K562 (cell line): ENCODE results near the gene SMIM41. TPM values are rescaled to one million over a fixed set of nuclear protein-coding genes. Genes with fewer than 3 reads are reported as not detected.

ENCODE experiments used
- ATAC-seq: fragments of 200-7000 bp; cut with Tn5 transposase; 3 replicates; pipeline ENCODE4 v1.9.1; 2020; ENCODE audit warnings: moderate library complexity
- BruUV-seq: library from RNA; stranded (reverse); fragments of 400-500 nt; replicated peaks from 2 replicates; lab custom pipeline; 2021; lab: Mats Ljungman, UMichigan
- CTCF ChIA-PET: fragments of 300-600 bp; formaldehyde crosslinking; extraction: SDS; loops from one replicate; lab custom pipeline; 2021; ENCODE audit warnings: low intra/inter-chr PET ratio; lab: Yijun Ruan, JAX
- POLR2A ChIA-PET: fragments of 300-600, 350-650 bp; sonication (Branson Sonifier 250); formaldehyde crosslinking; extraction: SDS; loops from one replicate; lab custom pipeline; 2021; ENCODE audit warnings: antibody characterized with exemption, inconsistent platforms; lab: Yijun Ruan, JAX
- DNase-seq, 4 experiments: peaks; one replicate each; pipeline versions ENCODE4 v3.0.0 to v3.0.0-alpha.2; 2011 to 2018; ENCODE audit warnings: low spot score in 3 of 4, mixed read lengths in 3 of 4; ENCODE audit errors: extremely low read depth in 1 of 4
- FAIRE-seq: peaks from 2 replicates; lab custom pipeline; 2011; peaks lifted over from hg19 to GRCh38; lab: Jason Lieb, UNC
- H2AFZ ChIP-seq: 2 replicates; pipeline ENCODE4 v1.6.0; 2011; ENCODE audit warnings: low read depth, low read length, control low read depth, inconsistent platforms
- H3K27ac ChIP-seq: fragments of 200-600 bp; 3 replicates; pipeline ENCODE4 v1.8.0; 2011; ENCODE audit warnings: low read depth, mild to moderate bottlenecking, control low read depth, inconsistent platforms, low read length, moderate library complexity, mixed read lengths; ENCODE audit errors: extremely low read depth
- H3K27me3 ChIP-seq, 2 experiments: fragments of 300-600 bp in 1 of 2; 2 replicates in 1 of 2; 3 replicates in 1 of 2; pipeline versions ENCODE4 v1.6.0 to v1.8.0; 2011; ENCODE audit warnings: inconsistent platforms in 2 of 2, low read length in 2 of 2, mild to moderate bottlenecking in 1 of 2, mixed read lengths in 1 of 2, moderate library complexity in 1 of 2; ENCODE audit not compliant: control insufficient read depth in 2 of 2, insufficient read depth in 2 of 2
- H3K36me3 ChIP-seq: fragments of 300-600 bp; 3 replicates; pipeline ENCODE4 v1.8.0; 2011; ENCODE audit warnings: mild to moderate bottlenecking, low read length, inconsistent platforms; ENCODE audit not compliant: control insufficient read depth, insufficient read depth
- H3K4me1 ChIP-seq, 2 experiments: fragments of 200-600 bp in 1 of 2; replicated peaks in 1 of 2; 2 replicates in 1 of 2; 3 replicates in 1 of 2; pipeline versions ENCODE4 v1.5.1 to v1.8.0; 2011; ENCODE audit warnings: inconsistent platforms in 2 of 2, low read length in 2 of 2, mild to moderate bottlenecking in 1 of 2, mixed read lengths in 1 of 2, moderate library complexity in 1 of 2; ENCODE audit not compliant: control insufficient read depth in 2 of 2, insufficient read depth in 2 of 2
- H3K4me2 ChIP-seq: 2 replicates; pipeline ENCODE4 v1.6.1; 2011; ENCODE audit warnings: low read length, control low read depth, inconsistent platforms, mixed read lengths; ENCODE audit not compliant: insufficient read depth
- H3K4me3 ChIP-seq: fragments of 200-600 bp; sonication (generic), shearing (Covaris generic); 2 replicates; pipeline ENCODE4 v1.5.1; 2016; ENCODE audit warnings: control low read depth, inconsistent platforms
- H3K79me2 ChIP-seq: fragments of 200-600 bp; 3 replicates; pipeline ENCODE4 v1.8.0; 2011; ENCODE audit warnings: low read length, inconsistent platforms; ENCODE audit not compliant: control insufficient read depth, insufficient read depth
- H3K9ac ChIP-seq, 2 experiments: 2 replicates each; pipeline versions ENCODE4 v1.6.0 to v1.6.1; 2011; ENCODE audit warnings: low read depth in 2 of 2, low read length in 2 of 2, control low read depth in 1 of 2, inconsistent platforms in 1 of 2, mild to moderate bottlenecking in 1 of 2, mixed read lengths in 1 of 2; ENCODE audit not compliant: insufficient read depth in 1 of 2
- H3K9me1 ChIP-seq: one replicate; pipeline ENCODE4 v1.6.0; 2011; ENCODE audit warnings: inconsistent platforms, mild to moderate bottlenecking, low read length, moderate library complexity; ENCODE audit not compliant: control insufficient read depth, insufficient read depth
- H3K9me3 ChIP-seq: replicated peaks from 2 replicates; pipeline ENCODE4 v1.5.1; 2011; ENCODE audit warnings: low read depth, low read length, inconsistent platforms; ENCODE audit not compliant: control insufficient read depth, insufficient read depth
- H4K20me1 ChIP-seq: replicated peaks from 2 replicates; pipeline ENCODE4 v1.6.1; 2011; ENCODE audit warnings: low read length, inconsistent platforms, mixed read lengths; ENCODE audit not compliant: control insufficient read depth, insufficient read depth
- FOSL1 ChIP-seq: fragments of 200-800 bp; sonication (Bioruptor generic); conservative IDR thresholded peaks from 2 replicates; pipeline ENCODE4 v1.6.1; 2016; ENCODE audit warnings: missing genetic modification characterization, missing compliant biosample characterization
- MTA3 ChIP-seq: fragments of 450-650 bp; formaldehyde crosslinking; IDR thresholded peaks from 2 replicates; pipeline ENCODE4 v1.6.1; 2017; ENCODE audit warnings: mild to moderate bottlenecking, borderline replicate concordance
- NFIC ChIP-seq: fragments of 450-650 bp; IDR thresholded peaks from 2 replicates; pipeline ENCODE4 v1.6.1; 2017; ENCODE audit warnings: mild to moderate bottlenecking, inconsistent platforms
- SMARCA5 ChIP-seq: fragments of 450-650 bp; IDR thresholded peaks from 2 replicates; pipeline ENCODE4 v1.6.1; 2016
- TAF1 ChIP-seq: IDR thresholded peaks from 2 replicates; pipeline ENCODE4 v1.6.1; 2011; ENCODE audit warnings: mild to moderate bottlenecking, low read length, moderate library complexity; ENCODE audit not compliant: insufficient read depth, control insufficient read depth, severe bottlenecking; ENCODE audit errors: extremely low read depth
- WGBS: fragments of 100-300 bp; shearing (Covaris generic); methylation state at CpG from one replicate; pipeline ENCODE4 v1.1.6; 2016; ENCODE audit warnings: low coverage, mixed read lengths; ENCODE audit not compliant: insufficient coverage; ENCODE audit errors: missing lambda C conversion rate; 5-methylcytosine and 5-hydroxymethylcytosine counted together
- in situ Hi-C: fragments of 300-500 bp; cut with MboI; formaldehyde crosslinking; loops from 4 replicates; pipeline ENCODE4 v1.15.0; 2018; ENCODE audit warnings: inconsistent platforms, mixed read lengths
- intact Hi-C: fragments of 100-400 bp; cut with micrococcal nuclease; formaldehyde crosslinking; loops from 2 replicates; pipeline ENCODE4 v1.14.2; 2022
- polyA plus RNA-seq, 8 experiments: library from polyadenylated mRNA; depleted of rRNA in 4 of 8; stranded (reverse) in 5 of 8; unstranded in 3 of 8; fragments of >200 nt; fragmentation: Nextera tagmentation in 2 of 8; fragmentation: Illumina TruSeq in 1 of 8; extraction: Ambion mirVana in 2 of 8; extraction: Trizol in 1 of 8; gene quantifications; 2 replicates each; pipeline versions ENCODE4 v1.2.1 to v1.2.3, GENCODE V29; 2011 to 2014; ENCODE audit warnings: inconsistent platforms in 1 of 8, missing spikeins in 1 of 8
- total RNA-seq, 7 experiments: library from RNA; depleted of rRNA in 6 of 7; stranded (reverse); fragments of >200 nt in 6 of 7; fragmentation: Illumina TruSeq in 2 of 7; extraction: Trizol in 2 of 7; gene quantifications; 2 replicates each; pipeline versions ENCODE4 v1.2.1 to v1.2.3, GENCODE V29; 2011 to 2021; ENCODE audit warnings: low replicate concordance in 1 of 7
- TF ChIP-seq, protein P1 (sequence below): fragments of 200-400 bp; formaldehyde crosslinking; IDR thresholded peaks from 2 replicates; pipeline ENCODE4 v1.6.1; 2017; ENCODE audit warnings: mild to moderate bottlenecking, low read depth, low read length, moderate library complexity
- TF ChIP-seq, protein P2 (sequence below): fragments of 450-650 bp; IDR thresholded peaks from 2 replicates; pipeline ENCODE4 v1.6.1; 2017; ENCODE audit warnings: antibody characterized with exemption
- TF ChIP-seq, protein P3 (sequence below): fragments of 250-450 bp; sonication (Bioruptor Pico); IDR thresholded peaks from 2 replicates; pipeline ENCODE4 v1.4.0; 2020

The SMIM41 gene
- total and polyA plus RNA-seq, 9 of the 15 experiments (the other 6 are each of a cell fraction or from before 2014, with no cell fraction given): not detected

DNA sequence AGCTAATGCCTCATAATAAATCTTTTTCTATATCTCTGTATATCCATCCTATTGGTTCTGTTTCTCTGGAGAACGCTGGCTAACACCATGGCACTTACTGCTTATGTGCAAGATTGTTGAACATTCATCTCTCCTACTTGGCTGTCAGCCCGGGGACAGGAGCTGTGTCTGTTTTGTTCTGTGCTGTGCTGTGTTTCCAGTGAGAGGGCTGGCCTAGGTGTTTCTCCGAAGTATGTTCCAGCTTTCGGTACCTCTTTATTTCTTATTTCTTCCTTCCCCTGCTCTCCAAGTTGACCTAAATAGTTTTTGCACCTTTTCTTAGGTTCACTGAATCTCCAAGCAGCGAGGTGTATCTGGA, 47.1 kb upstream of the SMIM41 start:
- ChIA-PET POLR2A (interaction anchor here (0.5 to 1.4 kb wide), 13 partner anchors 11 to 102 kb away, joined by 3 to 7 read pairs (median 3); partner anchors contain the start of gene ATG101), CTCF (interaction anchor here (0.6 kb wide), 1 partner anchor 117 kb away, joined by 3 read pairs; no protein-coding TSS in a partner anchor)
- Histone ChIP-seq H3K4me1 (peaks cover 19 to 20% of the 10 kb centered on the region in 2 experiments; a peak in 4 of 5 replicates), H3K9me1 (no peaks in the 10 kb centered on the region), H2AFZ (peak overlapping the region; percentile 79), H3K79me2 (no peaks in the 10 kb centered on the region), H3K27ac (no peak overlapping the region), H3K4me3 (0 out of 2 replicates have a peak overlapping the region, but pooled peaks have one; percentile 36), H3K9ac (peak overlapping the region in 1 of 2 experiments; percentile 16; a peak in 1 of 4 replicates), H3K4me2 (peak overlapping the region; percentile 84), H3K27me3 (peaks cover 0 to 13% of the 10 kb centered on the region in 2 experiments; a peak in 3 of 5 replicates), H4K20me1 (no peaks in the 10 kb centered on the region), H3K36me3 (no peaks in the 10 kb centered on the region), H3K9me3 (no peaks in the 10 kb centered on the region)
- FAIRE-seq (no peak), DNase-seq (no peak), ATAC-seq (no peak)
- TF ChIP-seq NFIC (peak; percentile 24; the same call in 1 of the 2 replicates), MTA3 (no peak)
- intact Hi-C loops (no loop called here), in situ Hi-C loops (no loop called here)
- BruUV-seq: no TSS peak
- 12% methylated on average over 5 of the region's 5 CpGs for WGBS

DNA sequence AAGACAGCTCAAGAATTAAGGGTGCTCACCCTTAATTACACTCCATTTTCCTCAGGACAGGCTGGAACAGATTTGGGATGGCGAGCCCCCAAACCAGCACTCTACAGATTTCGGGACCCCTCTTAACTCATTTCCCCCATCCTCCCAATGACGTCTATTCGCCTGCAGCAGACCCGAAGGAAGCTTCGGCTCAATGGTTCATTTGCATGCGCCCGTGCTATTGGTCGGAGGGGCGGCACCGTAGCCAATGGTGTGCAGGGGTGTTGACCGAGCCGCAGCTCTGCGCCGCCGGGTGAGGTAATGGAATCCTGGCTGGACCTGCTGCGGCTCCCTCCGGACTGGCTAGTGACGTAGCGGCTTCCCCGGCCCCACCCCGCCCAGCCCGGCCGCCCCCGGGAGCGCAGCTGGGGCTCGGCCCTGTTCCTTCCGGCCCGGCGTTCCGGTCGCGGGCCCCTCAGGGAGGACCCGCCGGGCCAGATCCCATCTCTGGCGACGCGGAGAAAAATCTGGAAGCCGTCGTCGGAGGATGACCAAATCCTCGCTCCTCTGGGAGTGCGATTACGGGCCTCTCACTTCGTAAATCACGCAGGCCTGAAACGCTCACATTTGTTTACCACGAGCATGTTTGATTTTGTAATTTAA, 46.6 kb upstream of the SMIM41 start:
- Histone ChIP-seq H3K27ac (peak overlapping the region; percentile 60), H3K9me3 (no peaks in the 10 kb centered on the region), H3K4me3 (peak overlapping the region; percentile 36), H4K20me1 (no peaks in the 10 kb centered on the region), H3K9ac (peak overlapping the region; percentile 60 to 83; a peak in 3 of 4 replicates), H3K4me2 (peak overlapping the region; percentile 84), H3K9me1 (no peaks in the 10 kb centered on the region), H3K79me2 (no peaks in the 10 kb centered on the region), H3K27me3 (peaks cover 0 to 10% of the 10 kb centered on the region in 2 experiments; a peak in 3 of 5 replicates), H3K4me1 (peaks cover 20 to 23% of the 10 kb centered on the region in 2 experiments; a peak in 4 of 5 replicates), H3K36me3 (no peaks in the 10 kb centered on the region), H2AFZ (peak overlapping the region; percentile 97)
- peak; percentile 97 for FAIRE-seq
- peak; percentile 94 to 98 (median 96) for DNase-seq
- ChIA-PET POLR2A (interaction anchor here (0.5 to 1.4 kb wide), 16 partner anchors 11 to 101 kb away, joined by 3 to 7 read pairs (median 3); partner anchors contain the start of gene ATG101), CTCF (interaction anchor here (0.6 kb wide), 2 partner anchors 117 to 161 kb away, joined by 3 read pairs; no protein-coding TSS in a partner anchor)
- intact Hi-C loops: no loop called here
- no TSS peak for BruUV-seq
- peak; percentile 99 for ATAC-seq
- 3% methylated on average over 26 of the region's 48 CpGs for WGBS
- in situ Hi-C loops: no loop called here
- TF ChIP-seq, protein P1, sequence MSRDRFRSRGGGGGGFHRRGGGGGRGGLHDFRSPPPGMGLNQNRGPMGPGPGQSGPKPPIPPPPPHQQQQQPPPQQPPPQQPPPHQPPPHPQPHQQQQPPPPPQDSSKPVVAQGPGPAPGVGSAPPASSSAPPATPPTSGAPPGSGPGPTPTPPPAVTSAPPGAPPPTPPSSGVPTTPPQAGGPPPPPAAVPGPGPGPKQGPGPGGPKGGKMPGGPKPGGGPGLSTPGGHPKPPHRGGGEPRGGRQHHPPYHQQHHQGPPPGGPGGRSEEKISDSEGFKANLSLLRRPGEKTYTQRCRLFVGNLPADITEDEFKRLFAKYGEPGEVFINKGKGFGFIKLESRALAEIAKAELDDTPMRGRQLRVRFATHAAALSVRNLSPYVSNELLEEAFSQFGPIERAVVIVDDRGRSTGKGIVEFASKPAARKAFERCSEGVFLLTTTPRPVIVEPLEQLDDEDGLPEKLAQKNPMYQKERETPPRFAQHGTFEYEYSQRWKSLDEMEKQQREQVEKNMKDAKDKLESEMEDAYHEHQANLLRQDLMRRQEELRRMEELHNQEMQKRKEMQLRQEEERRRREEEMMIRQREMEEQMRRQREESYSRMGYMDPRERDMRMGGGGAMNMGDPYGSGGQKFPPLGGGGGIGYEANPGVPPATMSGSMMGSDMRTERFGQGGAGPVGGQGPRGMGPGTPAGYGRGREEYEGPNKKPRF: no peak
- TF ChIP-seq, protein P2, sequence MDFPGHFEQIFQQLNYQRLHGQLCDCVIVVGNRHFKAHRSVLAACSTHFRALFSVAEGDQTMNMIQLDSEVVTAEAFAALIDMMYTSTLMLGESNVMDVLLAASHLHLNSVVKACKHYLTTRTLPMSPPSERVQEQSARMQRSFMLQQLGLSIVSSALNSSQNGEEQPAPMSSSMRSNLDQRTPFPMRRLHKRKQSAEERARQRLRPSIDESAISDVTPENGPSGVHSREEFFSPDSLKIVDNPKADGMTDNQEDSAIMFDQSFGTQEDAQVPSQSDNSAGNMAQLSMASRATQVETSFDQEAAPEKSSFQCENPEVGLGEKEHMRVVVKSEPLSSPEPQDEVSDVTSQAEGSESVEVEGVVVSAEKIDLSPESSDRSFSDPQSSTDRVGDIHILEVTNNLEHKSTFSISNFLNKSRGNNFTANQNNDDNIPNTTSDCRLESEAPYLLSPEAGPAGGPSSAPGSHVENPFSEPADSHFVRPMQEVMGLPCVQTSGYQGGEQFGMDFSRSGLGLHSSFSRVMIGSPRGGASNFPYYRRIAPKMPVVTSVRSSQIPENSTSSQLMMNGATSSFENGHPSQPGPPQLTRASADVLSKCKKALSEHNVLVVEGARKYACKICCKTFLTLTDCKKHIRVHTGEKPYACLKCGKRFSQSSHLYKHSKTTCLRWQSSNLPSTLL: no peak
- TF ChIP-seq FOSL1 (tag) (0 out of 2 replicates have a peak, but pooled peaks have one; percentile 24), SMARCA5 (no peak), TAF1 (peak; percentile 56)
- TF ChIP-seq, protein P3, sequence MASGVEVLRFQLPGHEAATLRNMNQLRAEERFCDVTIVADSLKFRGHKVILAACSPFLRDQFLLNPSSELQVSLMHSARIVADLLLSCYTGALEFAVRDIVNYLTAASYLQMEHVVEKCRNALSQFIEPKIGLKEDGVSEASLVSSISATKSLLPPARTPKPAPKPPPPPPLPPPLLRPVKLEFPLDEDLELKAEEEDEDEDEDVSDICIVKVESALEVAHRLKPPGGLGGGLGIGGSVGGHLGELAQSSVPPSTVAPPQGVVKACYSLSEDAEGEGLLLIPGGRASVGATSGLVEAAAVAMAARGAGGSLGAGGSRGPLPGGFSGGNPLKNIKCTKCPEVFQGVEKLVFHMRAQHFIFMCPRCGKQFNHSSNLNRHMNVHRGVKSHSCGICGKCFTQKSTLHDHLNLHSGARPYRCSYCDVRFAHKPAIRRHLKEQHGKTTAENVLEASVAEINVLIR (CRISPR knock-in tag): peak; percentile 42
